Stimulated activated CD4-positive, alpha-beta T cell treated with anti-CD3 and anti-CD28 coated beads, Interleukin-4, amount 100 ng/mL, for 48 hours (primary cell): ENCODE measurements around the gene CDH23.

Source experiments
- DNase-seq, 2 donors: peaks; one replicate each; pipeline ENCODE4 v3.0.0-alpha.2; 2020; ENCODE audit warnings: low read depth in 2 of 2

The CDH23 gene

DNA sequence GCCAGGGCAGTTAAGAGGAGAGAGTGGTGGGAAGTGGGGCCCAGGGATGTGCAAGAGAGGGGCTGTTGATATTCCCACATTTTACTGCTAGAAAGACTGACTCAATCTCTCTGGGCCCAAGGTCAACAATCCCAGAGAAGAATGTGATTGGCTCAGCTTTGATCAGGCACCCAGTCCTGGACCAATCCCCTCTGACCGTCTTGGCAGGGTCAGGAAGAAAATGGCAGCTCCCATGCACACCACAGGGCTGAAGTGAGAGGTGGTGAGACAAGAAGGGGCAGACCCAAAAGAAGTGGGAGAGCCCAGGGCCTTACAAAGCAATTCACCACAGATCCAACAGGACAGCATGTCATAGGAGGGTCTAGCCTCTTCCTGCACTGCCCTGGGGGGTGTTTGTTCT, 326.1 kb downstream of the CDH23 start:
- DNase-seq = no peak

DNA sequence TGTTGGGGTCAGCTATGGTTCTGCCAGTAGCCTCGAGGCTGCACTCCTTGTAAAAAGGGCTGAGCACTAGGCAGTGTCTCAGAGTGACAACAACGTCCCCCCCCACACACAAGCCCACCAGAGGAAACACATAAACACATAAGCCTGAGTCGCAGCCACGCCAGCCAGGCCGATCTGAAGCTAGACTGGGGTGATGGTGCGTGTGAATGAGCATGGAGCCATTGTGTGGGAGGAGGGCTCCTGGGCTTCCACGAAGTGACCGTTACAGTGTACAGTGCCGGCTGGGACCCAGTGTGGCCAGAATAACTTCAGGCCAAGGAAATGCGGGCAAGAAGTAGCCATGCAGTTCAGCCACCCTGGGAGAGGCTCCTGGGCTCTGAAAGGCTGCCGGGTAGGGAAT, 326.6 kb downstream of the CDH23 start:
- DNase-seq = no peak

DNA sequence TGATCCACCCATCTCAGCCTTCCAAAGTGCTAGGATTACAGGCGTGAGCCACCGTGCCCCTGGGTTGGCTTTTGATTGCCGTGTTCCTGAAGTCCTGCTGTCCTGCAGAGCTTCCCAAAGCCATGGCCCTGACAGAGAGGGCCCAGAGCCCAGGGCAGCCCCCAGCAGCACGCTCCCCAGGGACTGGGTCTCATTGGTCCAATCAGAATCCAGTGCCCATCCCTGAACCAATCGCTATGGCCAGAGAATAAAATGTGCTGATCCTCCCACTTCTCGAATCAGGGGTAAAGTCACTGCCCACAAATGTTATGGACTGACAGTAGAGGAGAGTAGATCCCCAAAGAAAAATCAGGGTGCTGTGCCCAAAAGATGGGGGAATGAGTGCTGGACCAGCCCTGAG, 327.8 kb downstream of the CDH23 start:
- DNase-seq = no peak

DNA sequence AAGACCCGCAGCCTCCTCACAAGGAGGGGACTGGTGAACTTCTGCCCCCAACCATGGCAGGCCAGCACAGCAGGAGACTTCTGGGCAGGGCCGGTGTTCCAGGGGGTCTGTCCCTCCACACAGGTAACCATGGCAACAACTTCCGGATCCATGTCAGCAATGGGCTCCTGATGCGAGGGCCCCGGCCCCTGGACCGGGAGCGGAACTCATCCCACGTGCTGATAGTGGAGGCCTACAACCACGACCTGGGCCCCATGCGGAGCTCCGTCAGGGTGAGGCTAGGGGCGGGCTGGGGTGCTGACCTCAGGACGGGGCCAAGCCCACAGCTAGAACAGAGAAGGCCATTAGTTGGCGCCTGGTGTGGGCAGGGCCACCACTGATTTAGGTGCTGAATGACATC, 328.5 kb downstream of the CDH23 start:
- no peak for DNase-seq

DNA sequence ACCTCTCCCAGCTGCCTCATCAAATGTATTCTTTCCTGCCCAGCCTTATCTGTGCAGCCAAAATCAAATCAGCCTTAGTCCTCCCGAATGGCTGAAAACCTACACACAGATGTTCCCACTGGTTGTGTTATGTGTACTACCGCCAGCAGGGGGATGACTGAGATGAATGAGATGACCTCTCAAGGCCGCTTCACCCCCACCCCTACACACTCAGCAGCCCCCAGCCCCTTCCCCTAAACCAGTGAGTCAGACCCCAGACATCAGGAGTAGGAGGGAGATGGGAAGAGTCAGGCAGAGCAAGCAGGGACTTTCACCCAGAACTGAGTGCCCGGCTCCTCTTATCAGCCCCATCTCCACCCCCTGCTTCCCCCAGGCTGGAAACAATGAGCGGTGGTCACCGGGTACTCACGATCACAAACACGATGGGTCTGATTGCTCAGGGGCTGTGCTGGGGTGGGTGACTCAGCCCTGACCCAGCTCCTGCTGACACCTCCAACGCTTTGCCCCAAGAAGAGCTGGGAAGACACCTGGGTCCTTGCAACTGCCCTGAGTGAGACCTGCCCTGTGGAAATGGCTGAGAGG, 329.4 kb downstream of the CDH23 start:
- peak; percentile 66 to 82 for DNase-seq

DNA sequence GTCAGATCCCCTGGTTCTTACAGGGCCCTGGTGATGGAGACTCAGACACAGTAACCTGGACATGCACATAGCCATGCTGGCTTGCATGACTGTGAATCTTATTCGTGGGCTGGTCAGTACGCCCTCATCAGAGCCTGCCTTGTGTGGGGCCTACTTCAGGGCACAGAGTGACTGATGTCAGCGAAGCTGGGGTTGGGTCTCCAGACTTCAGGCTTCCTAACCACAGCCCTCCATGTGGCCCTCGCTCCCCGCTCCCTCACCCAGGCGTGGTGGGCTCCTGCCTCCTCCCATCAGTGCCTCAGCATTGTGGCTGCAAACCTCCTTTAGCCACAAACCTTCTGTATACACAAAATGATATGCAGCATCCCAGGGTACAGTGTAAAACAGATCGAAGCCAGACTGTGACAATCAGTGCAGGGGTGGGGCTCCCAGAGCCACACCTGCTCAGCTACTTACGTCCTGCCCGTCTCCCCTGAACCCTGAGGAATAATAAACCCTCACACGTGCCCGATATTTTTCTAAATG, 329.9 kb downstream of the CDH23 start:
- DNase-seq = peak; percentile 48 to 63

DNA sequence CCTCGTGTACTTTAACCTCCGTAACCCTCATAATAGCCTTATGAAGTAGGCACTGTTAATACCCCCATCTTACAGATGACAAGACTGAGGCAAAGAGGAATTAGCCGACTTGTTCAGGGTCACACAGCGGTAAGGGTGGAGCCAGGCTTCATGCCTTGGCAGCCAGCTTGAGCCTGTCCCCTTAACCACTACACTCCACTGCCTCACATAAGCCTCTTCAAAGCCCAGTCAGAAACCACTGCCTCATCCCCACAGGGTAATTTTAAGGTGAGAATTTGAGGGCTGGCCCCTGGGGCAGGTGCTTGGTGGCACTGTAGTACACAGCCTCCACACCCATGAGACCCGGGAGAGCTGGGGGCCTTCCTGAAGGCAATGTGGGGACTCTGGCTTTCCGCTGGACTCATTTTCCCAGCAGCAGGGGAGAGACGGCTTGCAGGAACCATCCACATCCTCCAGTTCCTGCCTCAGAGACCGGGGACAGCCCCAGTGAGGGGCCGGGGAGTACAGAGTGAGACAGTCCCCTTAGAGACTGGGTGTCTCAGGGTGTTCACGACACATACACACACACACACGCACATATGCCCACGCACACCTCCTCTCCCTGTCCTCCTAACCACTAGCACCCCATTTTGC, 330.5 kb downstream of the CDH23 start:
- DNase-seq = peak in 1 of 2 donors; percentile 46

DNA sequence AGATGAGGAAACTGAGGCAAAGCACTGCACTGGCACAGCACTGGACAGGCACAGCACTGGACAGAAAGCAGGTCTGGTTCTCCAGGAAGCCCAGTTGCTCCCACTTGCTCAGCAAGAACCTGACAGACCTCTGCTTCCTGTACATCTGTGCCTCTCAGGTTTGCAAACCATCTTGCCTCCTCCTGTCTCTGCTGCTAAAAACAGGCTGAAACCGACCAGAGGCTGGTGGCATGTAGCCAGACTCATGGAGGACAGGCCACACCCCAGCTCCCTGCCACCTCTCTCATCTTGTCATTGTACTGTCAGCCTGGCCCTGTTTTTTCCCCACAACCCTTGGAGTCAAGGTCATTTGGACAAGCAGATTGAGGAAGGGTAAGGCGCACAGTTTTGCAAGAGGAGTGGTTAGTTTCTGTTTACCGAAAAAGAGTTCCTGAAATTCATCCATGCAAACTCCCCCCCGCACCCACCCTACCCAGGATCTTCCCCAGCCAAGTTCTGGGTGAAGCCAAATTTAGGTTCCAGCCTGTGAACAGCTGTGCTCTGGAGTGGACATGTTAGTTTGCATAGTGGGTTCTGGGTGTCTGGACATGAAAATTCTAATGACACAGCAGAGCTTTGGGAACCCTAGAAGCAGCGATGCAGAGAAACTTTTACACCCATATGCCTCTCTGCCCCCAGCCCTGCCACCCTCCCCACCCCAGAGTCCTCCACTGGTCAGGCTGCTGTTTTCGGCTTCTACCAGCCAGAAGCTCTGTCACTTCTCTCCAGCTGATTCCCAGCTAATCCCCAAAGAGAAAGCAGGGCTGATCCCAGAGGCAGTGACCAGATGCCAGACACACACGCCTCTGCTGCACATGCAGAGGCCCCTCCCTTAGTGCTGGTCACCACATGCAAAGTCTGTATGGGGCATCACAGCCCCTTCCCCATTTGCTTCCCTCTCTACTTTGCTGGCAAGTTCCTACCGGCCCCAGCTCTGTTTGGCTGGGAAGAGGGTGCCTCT, 331.3 kb downstream of the CDH23 start:
- DNase-seq = no peak

DNA sequence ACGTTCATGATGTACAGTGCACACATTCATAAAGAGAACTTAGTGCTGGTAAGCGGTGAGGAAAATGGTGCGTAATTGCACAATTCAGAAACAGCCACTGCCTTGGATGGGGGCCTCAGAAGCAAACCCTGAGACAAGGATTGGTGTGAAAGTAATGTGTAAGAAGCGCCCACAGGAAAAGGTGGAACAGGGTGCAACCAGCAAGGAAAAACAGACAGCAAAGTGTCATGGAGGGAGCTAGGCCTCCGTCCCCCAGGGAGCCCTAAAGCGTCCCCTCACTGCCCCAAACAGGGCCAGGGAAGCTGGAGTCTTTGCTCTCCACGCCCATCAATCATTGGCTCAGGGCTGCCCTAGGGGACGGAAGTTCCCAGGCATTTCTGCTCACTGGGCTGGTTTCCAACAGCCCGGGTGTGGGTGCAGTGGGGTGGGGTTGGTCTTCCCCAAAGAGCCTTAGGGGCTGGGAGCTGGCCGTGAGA, 332.5 kb downstream of the CDH23 start:
- DNase-seq = no peak

DNA sequence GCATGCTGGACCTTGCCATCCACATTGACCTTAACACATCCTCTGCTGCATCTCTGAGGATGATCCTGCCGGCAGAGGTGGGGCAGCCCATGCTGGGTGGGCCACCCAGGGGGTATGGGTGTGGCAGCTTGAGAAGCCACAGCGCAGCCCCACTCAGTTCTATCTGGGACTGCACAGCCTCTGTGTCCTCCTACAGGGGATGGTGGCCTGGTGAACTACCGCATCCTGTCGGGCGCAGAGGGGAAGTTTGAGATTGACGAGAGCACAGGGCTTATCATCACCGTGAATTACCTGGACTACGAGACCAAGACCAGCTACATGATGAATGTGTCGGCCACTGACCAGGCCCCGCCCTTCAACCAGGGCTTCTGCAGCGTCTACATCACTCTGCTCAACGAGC, 335.1 kb downstream of the CDH23 start:
- no peak for DNase-seq

DNA sequence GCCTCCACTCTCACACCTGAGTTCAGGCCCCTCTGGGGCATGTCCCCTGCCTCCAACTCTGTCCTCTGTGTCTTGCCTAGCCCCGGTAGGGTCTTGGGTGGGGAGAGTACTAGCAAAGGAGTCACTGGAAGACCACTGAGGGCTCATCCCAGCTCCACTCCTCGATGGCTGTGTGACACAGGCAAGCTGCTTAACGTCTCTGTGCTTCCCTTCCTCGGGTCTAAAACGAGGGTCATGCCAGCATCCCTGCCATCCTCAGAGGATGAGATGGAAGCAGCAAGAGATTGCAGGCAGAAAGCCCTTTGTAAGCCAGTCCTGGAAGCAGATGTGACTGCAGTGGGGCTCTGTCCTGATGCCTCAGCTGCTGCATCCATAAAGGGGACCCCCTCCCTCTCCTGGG, 338.1 kb downstream of the CDH23 start:
- DNase-seq = no peak

DNA sequence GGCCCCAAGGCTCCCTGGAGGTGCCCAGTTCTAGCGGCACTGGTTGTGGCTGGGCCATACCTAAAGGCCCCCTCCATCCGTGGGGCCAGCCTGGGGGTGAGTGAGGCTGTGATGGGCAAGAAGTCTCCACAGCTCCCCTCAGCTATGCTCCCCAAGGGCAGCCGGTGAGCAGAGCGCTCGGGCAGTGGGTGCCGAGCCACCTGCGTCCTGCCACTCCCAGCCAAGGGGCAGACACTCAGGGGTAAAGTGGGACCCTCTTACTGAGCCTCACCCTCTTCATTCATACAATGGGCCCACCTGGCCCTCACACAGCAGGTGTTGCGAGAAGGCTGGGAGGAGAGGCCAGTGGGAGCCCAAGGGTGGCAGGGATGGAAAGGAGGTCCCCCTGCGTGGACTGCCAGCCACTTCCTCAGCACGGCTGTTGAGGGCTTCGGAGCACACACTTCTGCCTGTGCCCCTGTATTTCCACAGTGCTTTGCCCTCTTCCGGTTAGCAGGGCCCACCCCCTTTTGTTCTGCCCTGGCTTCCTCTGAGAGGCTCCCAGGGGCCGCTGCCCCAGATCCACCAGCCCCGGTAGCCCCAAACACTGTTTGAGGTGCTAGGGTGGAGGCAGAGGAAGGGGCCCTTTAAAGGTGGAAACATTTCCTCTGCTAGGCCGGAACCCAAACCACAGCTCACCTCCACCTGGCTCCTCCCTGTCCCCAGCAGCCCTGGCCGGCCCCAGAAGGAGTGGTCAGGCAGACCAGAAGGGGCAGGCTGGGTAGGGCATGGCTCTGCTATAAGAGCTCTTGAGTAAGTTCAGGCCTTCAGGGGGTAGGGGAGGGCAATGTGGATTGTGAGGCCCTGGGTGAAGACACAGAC, 339.2 kb downstream of the CDH23 start:
- no peak for DNase-seq

DNA sequence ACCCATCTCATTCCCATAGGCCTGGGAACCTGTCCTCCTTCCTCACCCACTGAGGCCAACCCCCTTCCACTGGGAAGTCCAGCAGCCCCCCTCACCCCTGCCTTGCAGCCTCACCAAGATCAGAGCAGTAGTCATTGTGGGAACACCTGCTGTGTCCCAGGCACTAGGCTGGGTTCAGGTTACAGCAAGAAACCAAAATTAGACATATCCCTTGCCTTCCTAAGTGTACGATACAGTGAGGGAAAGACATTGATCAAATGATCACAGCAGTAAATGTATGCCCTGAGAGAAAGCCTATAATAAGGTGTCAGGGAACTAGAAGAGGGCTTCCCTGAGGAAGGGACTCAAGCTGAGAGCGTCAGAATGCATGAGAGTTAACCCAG, 339.8 kb downstream of the CDH23 start:
- no peak for DNase-seq

DNA sequence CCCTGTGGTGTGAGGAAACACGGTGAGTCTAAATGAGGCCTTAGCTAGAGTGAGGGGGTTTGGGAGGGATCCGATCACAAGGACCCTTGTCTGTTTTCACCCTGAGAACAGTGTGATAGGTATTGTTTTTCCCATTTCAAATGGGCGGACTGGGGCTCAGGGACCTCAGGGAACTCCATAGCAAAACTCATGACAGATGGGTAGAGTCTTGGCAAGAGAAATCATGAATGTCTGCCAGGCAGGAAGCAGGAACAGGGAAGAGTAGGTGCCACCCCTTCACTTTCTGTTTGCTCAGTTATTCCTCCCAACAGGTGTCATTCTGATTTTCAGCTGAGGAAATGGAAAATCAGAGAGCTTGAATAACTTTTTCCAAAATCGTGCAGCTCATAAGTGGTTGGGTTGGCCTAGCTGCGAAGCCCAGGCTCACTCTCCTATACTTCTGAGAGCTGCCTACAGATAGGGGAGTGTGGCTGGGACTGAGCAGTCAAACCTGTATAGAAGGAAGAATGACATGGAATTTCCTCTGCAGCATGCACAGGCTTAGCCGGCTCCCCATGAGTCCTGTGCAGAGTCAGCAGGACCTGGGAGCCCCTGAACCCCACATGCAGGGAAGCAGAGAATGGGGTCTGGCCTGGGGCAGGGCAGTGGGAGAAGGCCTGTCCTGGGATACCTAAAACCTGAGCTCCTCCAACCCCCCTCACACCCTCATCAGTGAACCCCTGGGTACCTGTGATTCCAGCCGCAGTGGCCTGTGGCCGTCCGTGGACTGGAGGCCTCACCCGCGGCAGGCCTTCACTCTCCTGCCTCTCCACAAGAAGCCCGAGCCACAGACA, 340.5 kb downstream of the CDH23 start:
- no peak for DNase-seq

DNA sequence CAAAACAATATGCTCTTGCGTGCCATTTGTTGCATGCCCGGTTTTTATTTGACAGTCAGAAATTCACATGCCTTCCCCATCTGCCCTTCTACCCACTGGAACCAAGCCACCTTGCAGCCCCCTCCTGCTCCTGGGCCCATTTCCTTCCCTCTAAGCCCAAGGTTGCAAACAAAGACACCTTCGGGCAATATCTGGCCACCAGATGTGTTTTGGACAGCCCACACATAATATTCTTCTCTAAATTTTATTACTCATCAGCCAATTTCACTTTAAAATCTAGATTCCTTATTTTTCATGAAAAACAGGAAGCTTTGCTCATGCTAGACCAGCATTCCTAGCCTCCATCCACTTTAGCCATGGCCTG, 341.1 kb downstream of the CDH23 start:
- DNase-seq = no peak

DNA sequence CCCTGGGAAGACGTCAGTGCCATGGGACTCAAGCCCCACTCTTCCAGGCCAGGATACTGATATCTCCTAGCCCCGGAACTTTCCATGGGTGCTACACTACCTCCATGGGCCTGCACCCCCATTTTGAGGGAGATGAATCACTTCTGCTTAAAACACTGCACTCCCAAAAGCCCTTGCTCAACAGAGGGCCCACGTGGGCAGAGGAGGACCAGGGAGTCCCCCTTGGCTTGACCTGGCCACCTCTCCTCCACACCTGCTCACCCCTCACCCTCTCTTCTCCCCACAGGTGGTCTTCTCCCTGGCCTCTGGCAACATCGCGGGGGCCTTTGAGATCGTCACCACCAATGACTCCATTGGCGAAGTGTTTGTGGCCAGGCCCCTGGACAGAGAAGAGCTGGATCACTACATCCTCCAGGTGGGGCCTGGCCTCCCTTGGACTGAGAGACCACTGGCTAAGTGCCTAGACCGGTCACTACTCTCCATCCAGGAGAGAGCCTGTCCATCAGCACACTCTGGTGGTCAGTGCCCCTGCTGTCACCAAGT, 342.7 kb downstream of the CDH23 start:
- no peak for DNase-seq

DNA sequence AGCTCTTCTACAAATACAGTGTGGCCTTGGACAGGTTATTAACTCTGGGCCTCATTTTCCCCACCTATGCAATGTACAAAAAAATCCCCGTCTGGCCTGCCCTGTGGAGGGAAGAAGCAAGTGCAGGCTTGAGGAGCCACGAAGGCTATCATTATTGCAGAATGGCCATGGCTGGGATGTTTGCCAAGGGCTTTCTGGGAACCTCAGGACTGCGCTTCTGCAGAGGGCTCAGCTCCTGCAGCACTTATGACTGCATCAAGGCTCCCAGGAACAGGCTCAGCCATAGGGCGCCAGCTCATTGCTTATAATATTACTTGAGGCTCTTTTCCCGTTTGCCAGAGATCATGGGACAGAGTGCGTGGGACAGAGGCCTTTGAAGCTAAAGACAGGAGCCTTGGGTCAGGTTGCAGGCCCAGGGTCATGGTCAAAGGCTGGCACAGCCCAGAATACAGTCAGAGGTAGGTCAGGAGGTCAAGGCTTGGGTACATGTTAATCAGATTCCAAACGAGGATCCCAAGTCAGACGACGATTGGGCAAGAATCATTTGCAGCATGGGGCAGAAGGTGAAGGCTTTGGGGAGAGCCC, 343.4 kb downstream of the CDH23 start:
- DNase-seq = no peak

DNA sequence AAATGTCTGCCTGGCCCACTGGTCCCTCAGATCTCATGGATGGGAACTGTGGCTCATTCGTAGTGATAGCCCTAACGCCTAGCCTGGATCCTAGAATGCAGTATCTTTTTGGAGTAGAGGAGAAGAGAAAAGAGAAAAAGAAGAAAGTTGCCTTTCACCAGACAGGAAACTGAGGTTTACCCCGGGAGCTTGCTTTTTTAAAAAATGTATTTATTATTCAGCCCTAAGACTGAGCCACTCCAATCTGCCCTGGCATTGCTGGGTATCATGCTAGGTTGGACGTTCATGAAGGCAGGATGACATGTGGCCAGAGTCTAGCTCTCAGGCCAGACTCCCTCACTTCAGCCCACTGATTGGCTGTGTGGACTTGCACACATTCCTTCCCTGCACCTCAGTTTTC, 344.3 kb downstream of the CDH23 start:
- DNase-seq = no peak

DNA sequence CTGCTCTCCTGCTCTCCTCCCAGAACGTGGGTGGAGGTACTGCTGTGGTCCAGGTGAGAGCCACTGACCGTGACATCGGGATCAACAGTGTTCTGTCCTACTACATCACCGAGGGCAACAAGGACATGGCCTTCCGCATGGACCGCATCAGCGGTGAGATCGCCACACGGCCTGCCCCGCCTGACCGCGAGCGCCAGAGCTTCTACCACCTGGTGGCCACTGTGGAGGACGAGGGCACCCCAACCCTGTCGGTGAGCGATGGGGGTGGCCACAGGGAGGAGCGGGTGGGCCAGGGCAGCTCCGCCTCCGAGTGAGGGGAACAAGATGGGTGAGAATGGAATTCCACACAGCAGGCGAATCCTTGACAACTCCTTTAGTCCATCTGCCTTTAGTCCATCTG, 345.0 kb downstream of the CDH23 start:
- DNase-seq = no peak
